Activated naive CD4-positive, alpha-beta T cell (primary cell): Measurements from ENCODE around the gene POLR3A.

ENCODE experiments used
- DNase-seq, 4 experiments: peaks; one replicate each; lab custom pipeline; 2025; lab: John Stamatoyannopoulos, UW

The POLR3A gene

GRCh38 chr10:77977934-77978333 lies 51.4 kb downstream of the POLR3A start:
- DNase-seq: no peak

DNA sequence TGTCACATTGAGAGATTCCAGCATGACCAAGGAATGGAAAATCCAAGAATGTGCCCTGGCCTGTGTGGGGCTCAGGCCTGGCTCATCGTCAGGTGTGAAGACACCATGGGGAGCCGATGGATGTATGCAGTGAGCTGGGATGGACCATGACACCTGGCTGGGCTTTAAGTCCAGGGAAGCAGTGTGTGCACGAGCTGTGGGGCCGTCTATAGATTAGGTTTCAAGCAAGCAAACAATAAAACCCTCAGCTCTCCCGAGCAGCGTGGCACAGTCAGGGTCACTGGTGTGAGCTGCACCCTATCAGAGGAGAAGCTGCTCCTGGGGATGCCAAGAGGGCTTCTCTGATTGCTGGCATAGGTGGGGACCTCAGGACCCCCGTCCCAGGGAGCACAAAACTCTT lies 52.3 kb downstream of the POLR3A start:
- no peak for DNase-seq

GRCh38 chr10:77975086-77975666 lies 54.1 kb downstream of the POLR3A start:
- no peak for DNase-seq

GRCh38 chr10:77974396-77975074 lies 54.8 kb downstream of the POLR3A start:
- DNase-seq: no peak

DNA sequence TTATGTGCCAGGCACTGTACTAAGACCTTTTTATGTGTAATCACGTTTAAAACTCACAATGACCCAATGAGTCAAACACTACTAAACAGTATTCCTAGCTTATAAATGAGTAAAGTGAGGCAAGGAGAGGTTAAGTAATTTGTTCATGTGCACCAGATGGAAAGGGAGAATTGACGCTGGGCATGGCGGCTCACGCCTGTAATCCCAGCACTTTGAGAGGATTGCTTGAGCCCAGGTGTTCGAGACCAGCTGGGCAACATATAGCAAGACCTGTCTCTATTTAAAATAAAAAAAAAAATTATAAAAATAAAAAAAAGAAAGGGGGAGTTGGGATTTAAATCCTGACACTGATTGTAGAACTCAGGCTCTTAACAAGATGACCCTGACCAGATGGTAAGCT lies 56.0 kb downstream of the POLR3A start:
- no peak for DNase-seq

- no peak for DNase-seq
Observed at GRCh38 chr10:77972148-77972547, 57.2 kb downstream of the POLR3A start.

GRCh38 chr10:77971804-77972144 lies 57.5 kb downstream of the POLR3A start:
- no peak for DNase-seq

DNA sequence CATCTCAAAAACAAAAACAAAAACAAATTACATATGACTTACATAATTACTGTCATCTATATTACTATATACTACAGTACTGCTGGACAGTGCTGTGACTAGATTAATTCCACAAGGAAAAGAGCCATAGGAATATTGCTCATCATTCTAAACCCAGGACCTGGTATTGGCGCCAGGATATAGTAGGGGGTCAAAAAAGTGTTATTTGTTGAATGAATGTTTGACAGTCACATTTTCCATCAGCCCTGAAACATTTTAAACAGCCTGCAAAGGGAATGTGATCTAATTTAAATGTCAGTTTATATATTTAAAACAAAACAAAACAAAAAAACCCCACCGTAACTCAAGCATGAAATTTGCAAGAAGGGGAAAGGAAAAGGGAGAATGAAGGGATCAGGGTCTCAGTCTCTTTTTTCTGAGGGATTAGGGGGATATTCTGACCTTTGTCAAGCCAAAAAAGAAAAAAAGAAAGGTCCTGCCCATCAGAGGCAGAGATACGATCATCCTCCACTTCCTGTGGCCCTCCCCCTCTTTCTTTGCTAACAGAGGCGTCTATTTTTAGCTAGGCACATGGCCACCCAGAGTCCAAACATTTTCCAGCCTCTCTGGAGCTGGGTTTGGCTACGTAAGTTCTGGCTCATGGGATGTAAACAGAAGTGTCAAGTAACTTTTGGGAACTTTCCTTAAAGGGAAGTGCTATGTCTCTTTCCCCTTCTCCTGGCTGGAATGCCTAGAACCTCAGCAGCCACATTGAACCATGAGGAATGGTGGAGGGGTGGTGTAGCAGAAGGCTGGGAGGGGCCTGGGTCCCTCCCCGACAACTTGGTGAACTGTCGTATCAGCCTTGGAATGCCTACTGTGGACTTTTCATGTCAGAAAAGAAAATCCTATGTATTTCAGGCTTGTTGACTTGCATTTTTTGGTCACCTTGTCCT lies 58.2 kb downstream of the POLR3A start:
- no peak for DNase-seq

DNA sequence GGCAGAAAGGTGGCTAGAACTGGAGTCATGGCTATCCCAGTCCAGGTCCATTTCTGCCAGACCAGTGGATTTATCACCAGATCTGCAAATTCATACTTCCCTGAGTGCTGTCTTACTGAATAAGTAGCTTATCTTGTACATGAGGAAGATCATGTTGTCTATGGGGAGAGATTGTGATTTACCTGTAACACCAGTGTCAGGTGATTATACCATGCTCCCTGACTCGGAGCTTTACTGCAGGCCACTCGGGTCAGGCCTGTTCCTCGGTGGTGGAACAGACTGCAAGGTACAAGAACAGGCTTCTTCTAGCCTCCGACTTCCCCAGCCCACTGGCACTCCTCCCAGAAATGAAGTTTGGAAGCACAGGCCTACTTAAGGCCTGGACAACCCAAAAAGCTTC lies 60.2 kb downstream of the POLR3A start:
- DNase-seq: no peak

DNA sequence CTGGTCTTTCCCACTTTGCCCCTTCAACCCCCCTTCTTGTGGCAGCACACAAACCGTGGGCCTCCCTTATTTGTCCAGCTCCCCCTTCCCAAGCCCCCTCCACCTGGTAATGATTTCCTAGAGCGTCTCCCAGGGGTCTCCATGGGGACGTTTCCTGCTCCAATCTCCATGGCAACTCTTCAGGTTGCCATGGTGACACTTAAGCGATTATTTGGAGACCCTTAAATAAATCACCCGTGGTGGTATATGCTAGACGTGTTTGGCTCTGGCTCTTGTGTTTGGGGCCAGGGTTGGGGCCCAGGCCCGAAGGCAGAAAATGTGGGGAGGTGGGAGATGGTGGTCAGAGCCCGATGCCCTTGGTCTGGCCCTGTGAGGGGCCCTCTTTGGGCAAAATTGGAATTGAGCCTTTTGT lies 61.7 kb downstream of the POLR3A start:
- no peak for DNase-seq

DNA sequence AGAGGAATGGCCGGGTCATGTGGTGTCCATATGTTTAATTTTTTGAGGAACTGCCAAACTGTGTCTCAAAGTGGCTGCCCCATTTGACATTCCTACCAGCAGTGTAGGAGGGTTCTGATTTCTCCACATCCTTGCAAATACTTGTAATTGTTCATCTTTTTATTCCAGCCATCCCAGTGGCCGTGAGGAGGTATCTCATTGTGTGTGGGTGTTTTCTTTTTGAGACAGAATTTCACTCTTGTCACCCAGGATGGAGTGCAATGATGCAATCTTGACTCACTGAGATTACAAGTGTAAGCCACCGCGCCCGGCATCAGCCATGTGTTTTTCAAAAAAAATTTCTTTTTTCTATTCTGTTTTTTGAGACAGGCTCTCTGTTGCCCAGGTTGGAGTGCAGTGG lies 64.0 kb downstream of the POLR3A start:
- DNase-seq: no peak

- no peak for DNase-seq
Observed at GRCh38 chr10:77964811-77965210, 64.5 kb downstream of the POLR3A start.

DNA sequence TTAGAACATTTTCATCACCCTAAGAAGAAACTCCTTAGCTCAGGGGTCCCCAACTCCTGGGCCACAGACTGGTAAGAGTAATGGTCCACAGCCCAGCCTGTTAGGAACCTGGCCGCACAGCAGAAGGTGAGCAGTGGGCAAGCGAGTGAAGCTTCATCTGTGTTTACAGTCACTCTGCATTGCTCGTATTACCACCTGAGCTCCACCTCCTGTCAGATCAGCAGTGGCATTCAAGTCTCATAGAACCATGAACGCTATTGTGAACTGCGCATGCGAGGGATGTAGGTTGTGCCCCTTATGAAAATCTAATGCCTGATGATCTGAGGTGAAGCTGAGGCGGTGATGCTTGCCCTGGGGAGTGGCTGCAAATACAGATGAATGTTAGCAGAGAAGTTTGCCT lies 65.4 kb downstream of the POLR3A start:
- no peak for DNase-seq

DNA sequence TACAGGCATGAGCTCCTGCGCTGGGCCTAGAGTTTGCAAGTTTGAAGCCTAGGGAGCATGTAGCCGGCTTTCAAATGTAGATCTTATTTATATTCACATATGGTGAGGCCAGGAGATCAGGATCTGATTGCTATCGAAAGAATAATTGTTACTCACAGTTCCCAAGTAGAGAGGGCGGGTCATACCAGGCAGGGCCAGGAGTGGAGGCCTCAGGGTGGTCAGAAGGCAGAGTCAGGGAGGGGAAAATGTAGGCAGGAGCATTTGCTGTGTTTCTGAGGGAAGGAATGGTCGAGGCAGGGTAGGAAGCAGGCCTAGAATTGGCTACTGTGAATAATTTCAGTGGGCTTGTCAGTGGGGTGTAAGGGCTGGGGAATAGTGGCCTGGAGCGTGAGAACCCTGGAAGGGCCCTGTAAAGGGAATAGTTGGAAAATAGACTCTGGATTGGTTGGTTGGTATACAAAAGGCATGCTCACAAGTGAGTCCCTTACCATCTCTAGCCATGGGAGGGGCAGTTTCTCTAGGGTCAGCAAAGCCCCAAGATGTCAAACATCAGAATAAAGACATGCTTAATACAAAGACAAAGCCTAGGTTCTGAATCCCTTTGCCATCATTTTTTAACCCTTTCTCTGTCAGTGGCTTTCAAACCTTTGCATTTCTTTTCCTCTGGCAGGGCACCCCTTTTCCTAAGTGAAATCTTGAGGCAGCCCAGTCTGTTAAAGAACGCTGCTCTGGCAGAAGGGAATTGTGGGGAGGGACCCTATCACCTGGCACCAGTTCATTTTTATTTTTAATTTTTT lies 66.8 kb downstream of the POLR3A start:
- no peak for DNase-seq

GRCh38 chr10:77961668-77962067 lies 67.6 kb downstream of the POLR3A start:
- no peak for DNase-seq

DNA sequence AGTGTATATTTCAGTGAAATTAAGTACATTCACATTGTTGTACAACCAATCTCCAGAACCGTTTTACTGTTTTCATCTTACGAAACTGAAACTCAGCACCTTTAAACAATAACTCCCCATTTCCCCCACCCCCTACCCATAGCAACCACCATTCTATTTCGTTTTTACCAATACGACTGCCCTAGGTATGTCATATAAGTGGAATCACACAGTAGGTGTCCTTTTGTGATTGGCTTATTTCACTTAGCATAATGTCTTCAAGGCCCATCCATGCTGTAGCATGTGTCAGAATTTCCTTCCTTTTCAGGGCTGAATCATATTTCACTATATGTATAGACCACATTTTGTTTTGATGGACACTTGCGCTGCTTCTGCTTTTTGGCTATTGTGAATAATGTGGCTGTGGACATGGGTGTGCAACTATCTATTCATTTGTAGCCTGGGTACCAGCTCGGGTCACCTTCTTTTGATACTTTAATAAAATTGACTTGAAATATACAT lies 68.4 kb downstream of the POLR3A start:
- no peak for DNase-seq

- DNase-seq: no peak
Observed at GRCh38 chr10:77959887-77960455, 69.3 kb downstream of the POLR3A start.

DNA sequence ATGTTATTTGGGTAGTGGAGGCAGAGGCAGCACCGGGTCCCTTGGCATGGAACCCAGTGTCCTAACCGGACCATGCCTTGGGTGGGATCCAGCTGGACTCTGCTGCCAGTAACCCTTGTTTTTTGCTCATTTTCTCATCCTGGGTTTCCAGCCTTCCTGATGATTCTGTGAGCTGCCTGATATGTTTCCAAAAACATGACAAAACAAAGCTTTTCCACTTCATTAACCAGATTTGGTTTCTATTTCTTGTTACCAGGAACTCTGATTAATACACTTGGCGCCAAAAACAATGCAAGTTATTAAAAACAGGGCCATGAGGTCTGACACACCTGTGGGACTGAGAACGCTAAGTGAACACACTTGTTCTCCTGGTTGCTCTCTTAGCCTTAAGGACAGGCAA lies 69.9 kb downstream of the POLR3A start:
- DNase-seq: no peak

DNA sequence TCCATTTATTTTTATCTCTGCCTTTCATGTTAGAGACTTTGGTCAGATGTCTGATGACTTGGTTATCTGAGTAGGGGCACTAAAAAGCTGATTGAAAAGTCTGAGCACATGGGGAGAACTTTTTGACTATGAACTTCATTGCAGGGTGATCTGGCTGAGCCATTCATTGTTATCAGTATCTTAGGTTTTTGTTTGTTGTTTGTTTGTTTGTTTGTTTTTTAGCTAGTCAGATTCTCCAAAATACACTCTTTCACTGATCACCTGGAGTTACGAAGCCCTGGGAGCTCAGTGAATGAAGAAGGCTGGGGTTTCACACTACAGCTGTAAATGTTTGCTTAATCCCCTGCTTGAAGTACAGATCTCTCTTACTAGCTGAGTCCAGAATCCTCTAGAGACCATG lies 74.2 kb downstream of the POLR3A start:
- DNase-seq: no peak

GRCh38 chr10:77949167-77949566 lies 80.1 kb downstream of the POLR3A start:
- no peak for DNase-seq

DNA sequence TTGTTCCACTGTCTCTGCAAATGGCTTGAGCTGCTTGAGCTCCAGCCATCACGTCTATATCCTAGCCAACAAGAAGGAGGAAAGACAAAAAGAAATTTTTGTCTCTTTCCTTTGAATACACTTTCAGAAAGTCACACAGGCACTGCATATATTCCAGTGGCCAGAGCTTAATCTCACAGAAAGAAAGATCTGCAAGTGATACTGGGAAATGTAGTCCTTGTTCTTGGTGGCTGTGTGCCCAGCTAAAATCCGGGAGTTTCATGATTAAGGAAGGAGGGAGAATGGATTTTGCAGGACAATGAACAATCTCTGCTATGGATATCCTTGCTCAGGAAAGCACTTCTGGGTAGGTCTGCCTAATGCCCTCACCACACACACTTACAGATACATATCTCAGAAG lies 83.2 kb downstream of the POLR3A start:
- DNase-seq: no peak

DNA sequence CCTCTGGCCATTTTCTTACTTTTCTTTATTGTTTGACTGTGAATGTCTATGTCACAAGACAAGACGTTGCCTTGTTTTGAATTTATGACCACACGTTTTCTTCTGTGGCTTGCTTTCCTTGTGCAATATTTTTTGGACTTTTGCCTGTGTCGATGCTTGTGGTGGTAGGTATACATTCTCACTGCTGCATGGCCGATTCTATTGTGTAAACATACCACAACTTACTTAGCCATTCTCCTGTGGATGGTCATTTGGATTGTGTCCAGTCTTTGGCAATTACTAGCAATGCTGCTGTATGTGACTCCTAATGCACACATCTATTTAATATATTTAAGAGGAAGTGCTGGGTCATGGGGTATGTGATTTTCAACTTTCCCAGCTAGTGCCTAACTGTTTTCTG lies 84.8 kb downstream of the POLR3A start:
- DNase-seq: no peak
